Keratinocyte (primary cell): Measurements from ENCODE around the gene ADARB2. TPM values are rescaled to one million over a fixed set of nuclear protein-coding genes. Genes with fewer than 3 reads are reported as not detected.

ENCODE experiments used
- DNase-seq: peaks from one replicate; pipeline ENCODE4 v3.0.0-alpha.2; 2011; ENCODE audit warnings: low read depth, missing footprints, low spot score
- FAIRE-seq: peaks from 2 replicates; lab custom pipeline; 2011; peaks lifted over from hg19 to GRCh38; lab: Jason Lieb, UNC
- H2AFZ ChIP-seq: 2 replicates; pipeline ENCODE4 v1.6.0; 2012; ENCODE audit warnings: low read length, control low read depth, inconsistent platforms; ENCODE audit not compliant: control insufficient read depth
- H3K27ac ChIP-seq: 2 replicates; pipeline ENCODE4 v1.5.1; 2011; ENCODE audit warnings: low read length; ENCODE audit not compliant: control insufficient read depth, insufficient read depth
- H3K27me3 ChIP-seq: 3 replicates; pipeline ENCODE4 v1.6.0; 2011; ENCODE audit warnings: low read length; ENCODE audit not compliant: control insufficient read depth, insufficient read depth; ENCODE audit errors: extremely low read depth
- H3K36me3 ChIP-seq, 2 experiments: 2 replicates in 1 of 2; 3 replicates in 1 of 2; pipeline ENCODE4 v1.5.1; 2011; ENCODE audit warnings: low read length in 2 of 2, mild to moderate bottlenecking in 1 of 2; ENCODE audit not compliant: control insufficient read depth in 2 of 2, insufficient read depth in 2 of 2; ENCODE audit errors: extremely low read depth in 1 of 2
- H3K4me1 ChIP-seq: 3 replicates; pipeline ENCODE4 v1.5.1; 2011; ENCODE audit warnings: low read length; ENCODE audit not compliant: control insufficient read depth, insufficient read depth; ENCODE audit errors: extremely low read depth
- H3K4me2 ChIP-seq: 3 replicates; pipeline ENCODE4 v1.6.0; 2011; ENCODE audit warnings: low read depth, low read length; ENCODE audit not compliant: control insufficient read depth, insufficient read depth; ENCODE audit errors: extremely low read depth
- H3K4me3 ChIP-seq, 3 experiments: fragments of 200-600 bp in 1 of 3; sonication (generic) in 1 of 3; 2 replicates in 2 of 3; 3 replicates in 1 of 3; pipeline ENCODE4 v1.5.1; 2011 to 2016; ENCODE audit warnings: low read length in 3 of 3, mild to moderate bottlenecking in 3 of 3, control low read depth in 2 of 3, inconsistent platforms in 1 of 3, low read depth in 1 of 3, mixed read lengths in 1 of 3, mixed run types in 1 of 3, moderate library complexity in 1 of 3; ENCODE audit not compliant: control insufficient read depth in 2 of 3, insufficient read depth in 2 of 3; ENCODE audit errors: extremely low read depth in 1 of 3
- H3K79me2 ChIP-seq: 2 replicates; pipeline ENCODE4 v1.6.0; 2012; ENCODE audit warnings: low read length; ENCODE audit not compliant: control insufficient read depth, insufficient read depth
- H3K9ac ChIP-seq: 3 replicates; pipeline ENCODE4 v1.6.0; 2011; ENCODE audit warnings: low read length; ENCODE audit not compliant: control insufficient read depth, insufficient read depth; ENCODE audit errors: extremely low read depth
- H3K9me1 ChIP-seq: 3 replicates; pipeline ENCODE4 v1.6.0; 2011; ENCODE audit warnings: low read length; ENCODE audit not compliant: control insufficient read depth, insufficient read depth; ENCODE audit errors: extremely low read depth
- H3K9me3 ChIP-seq: 2 replicates; pipeline ENCODE4 v1.5.1; 2012; ENCODE audit warnings: low read depth, low read length; ENCODE audit not compliant: control insufficient read depth
- H4K20me1 ChIP-seq: 3 replicates; pipeline ENCODE4 v1.6.0; 2011; ENCODE audit warnings: low read length; ENCODE audit not compliant: control insufficient read depth, insufficient read depth; ENCODE audit errors: extremely low read depth
- EZH2 ChIP-seq: IDR thresholded peaks from one replicate; pipeline ENCODE4 v1.6.1; 2012; ENCODE audit warnings: inconsistent platforms, mild to moderate bottlenecking, low read length, moderate library complexity
- dilution Hi-C: fragments of 300-500 bp; cut with MboI; formaldehyde crosslinking; loops from one replicate; pipeline ENCODE4 v1.7.0; 2020; ENCODE audit warnings: low sequenced_read_pairs; ENCODE audit not compliant: extremely low pct_ligation_motif_present
- polyA plus RNA-seq, 5 experiments: library from polyadenylated mRNA; depleted of rRNA in 3 of 5; stranded (reverse) in 3 of 5; stranded (forward) in 1 of 5; unstranded in 1 of 5; fragments of >200 nt; gene quantifications; 1 replicate in 1 of 5; 2 replicates in 3 of 5; 3 replicates in 1 of 5; pipeline versions ENCODE4 v1.2.1 to v1.2.3, GENCODE V29; 2011 to 2012; ENCODE audit warnings: missing spikeins in 2 of 5, low read depth in 1 of 5, low replicate concordance in 1 of 5
- TF ChIP-seq, protein P1 (sequence below), 3 experiments: IDR thresholded peaks in 1 of 3; conservative IDR thresholded peaks in 1 of 3; optimal IDR thresholded peaks in 1 of 3; 2 replicates in 2 of 3; 3 replicates in 1 of 3; pipeline versions ENCODE3 to v1.5.1; 2011; ENCODE audit warnings: low read length in 3 of 3, mild to moderate bottlenecking in 3 of 3, moderate library complexity in 2 of 3, control low read depth in 1 of 3, inconsistent platforms in 1 of 3; ENCODE audit not compliant: insufficient read depth in 2 of 3; ENCODE audit errors: extremely low read depth in 1 of 3

Gene ADARB2
- polyA plus RNA-seq, 1 donor (not counting 4 experiments of a cell fraction or from before 2014, with no cell fraction given): not detected

DNA sequence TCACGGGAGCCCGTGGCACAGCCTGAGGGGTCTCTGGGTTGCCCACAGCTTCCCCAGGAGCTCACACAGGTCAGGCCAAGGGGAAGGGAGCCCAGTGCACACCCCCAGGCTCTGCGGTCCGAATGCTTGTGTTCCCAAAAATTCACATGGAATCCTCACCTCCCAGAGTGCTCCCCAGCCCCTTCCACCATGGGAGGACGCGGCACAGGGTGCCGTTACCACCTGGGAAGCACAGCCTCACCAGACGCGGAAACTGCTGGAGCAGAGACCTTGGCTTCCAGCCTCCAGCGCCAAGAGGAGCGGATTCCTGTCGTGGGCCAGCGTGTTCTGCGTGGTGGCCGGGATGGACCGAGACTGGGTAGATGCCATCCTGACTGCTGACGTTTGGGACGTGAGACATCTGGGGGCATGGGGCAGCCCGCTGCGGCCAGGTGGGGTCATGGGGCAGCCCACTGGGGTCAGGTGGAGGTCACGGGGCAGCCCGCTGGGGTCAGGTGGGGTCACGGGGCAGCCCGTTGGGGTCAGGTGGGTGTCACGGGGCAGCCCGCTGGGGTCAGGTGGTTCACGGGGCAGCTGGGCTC lies 531.8 kb downstream of the ADARB2 start:
- Histone ChIP-seq H3K9me3 (peaks cover 8% of the 10 kb centered on the region), H3K9me1 (no peaks in the 10 kb centered on the region), H3K79me2 (no peaks in the 10 kb centered on the region), H3K4me3 (no peak overlapping the region), H3K27me3 (no peaks in the 10 kb centered on the region), H4K20me1 (no peaks in the 10 kb centered on the region), H3K4me1 (no peaks in the 10 kb centered on the region), H3K9ac (no peak overlapping the region), H3K27ac (no peak overlapping the region), H3K36me3 (no peaks in the 10 kb centered on the region), H3K4me2 (no peak overlapping the region), H2AFZ (no peak overlapping the region)
- dilution Hi-C loops: no loop called here
- FAIRE-seq (no peak), DNase-seq (no peak)
- TF ChIP-seq, protein P1, sequence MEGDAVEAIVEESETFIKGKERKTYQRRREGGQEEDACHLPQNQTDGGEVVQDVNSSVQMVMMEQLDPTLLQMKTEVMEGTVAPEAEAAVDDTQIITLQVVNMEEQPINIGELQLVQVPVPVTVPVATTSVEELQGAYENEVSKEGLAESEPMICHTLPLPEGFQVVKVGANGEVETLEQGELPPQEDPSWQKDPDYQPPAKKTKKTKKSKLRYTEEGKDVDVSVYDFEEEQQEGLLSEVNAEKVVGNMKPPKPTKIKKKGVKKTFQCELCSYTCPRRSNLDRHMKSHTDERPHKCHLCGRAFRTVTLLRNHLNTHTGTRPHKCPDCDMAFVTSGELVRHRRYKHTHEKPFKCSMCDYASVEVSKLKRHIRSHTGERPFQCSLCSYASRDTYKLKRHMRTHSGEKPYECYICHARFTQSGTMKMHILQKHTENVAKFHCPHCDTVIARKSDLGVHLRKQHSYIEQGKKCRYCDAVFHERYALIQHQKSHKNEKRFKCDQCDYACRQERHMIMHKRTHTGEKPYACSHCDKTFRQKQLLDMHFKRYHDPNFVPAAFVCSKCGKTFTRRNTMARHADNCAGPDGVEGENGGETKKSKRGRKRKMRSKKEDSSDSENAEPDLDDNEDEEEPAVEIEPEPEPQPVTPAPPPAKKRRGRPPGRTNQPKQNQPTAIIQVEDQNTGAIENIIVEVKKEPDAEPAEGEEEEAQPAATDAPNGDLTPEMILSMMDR (optimal IDR thresholded peaks at IDR 0.05 in 1 of 3, IDR thresholded peaks at IDR 0.05 in 1 of 3, conservative IDR thresholded peaks at IDR 0.05 in 1 of 3; ENCODE audit: extremely low read depth in 1 of 3, insufficient read depth in 2 of 3, low read length in 3 of 3): no peak
- TF ChIP-seq EZH2: no peak

DNA sequence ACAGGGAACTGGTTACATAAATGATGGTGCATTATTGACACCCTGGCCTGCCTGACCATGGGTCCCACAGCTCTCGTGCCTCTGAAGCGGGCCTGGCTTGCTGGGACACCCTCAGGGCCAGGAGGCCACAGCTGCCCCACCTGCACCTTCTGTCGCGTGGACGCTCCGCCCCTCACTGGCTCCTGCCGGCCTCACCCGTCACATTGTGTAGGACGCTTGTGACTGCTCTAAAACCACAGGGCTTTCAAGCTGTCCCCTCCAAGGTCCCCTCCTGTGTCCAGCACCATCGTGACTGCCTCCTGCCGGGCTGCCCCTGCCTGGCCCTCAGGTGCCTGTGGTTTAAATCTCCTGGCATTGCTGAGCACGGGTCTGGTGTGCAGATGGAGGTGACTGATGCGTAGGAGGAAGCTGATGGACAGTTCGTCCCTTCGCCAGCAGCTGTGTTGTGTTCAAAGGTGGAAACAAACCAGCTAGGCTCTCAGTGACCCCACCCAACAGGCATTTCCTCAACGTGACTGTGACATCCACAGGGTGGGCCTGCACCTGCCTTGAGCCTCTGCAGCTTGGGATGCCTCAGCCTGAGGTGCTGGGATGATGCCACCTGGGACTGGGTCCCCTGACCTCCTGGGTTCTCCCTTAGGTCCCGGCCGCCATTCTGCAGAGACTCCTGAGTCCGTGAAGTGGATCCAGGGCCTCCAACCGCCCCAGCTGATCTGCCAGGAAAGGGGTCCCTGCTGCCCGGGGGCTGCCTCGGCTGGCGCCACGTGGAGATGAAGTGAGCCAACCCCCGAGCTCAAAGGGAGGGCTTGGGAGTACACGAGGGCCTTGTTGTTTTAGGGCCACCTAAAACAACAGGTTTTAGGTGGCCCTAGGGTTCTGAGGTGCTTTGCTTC lies 532.6 kb downstream of the ADARB2 start:
- no peaks in the 10 kb centered on the region for H3K9me1 ChIP-seq
- no peak overlapping the region for H2AFZ ChIP-seq
- no peaks in the 10 kb centered on the region for H4K20me1 ChIP-seq
- peaks cover 8% of the 10 kb centered on the region for H3K9me3 ChIP-seq
- DNase-seq: no peak
- H3K9ac ChIP-seq: no peak overlapping the region
- H3K27ac ChIP-seq: no peak overlapping the region
- H3K27me3 ChIP-seq: no peaks in the 10 kb centered on the region
- H3K4me3 ChIP-seq: no peak overlapping the region
- H3K36me3 ChIP-seq: no peaks in the 10 kb centered on the region
- no peaks in the 10 kb centered on the region for H3K79me2 ChIP-seq
- H3K4me1 ChIP-seq: no peaks in the 10 kb centered on the region
- no peak for FAIRE-seq
- TF ChIP-seq EZH2: no peak
- TF ChIP-seq, protein P1 (optimal IDR thresholded peaks at IDR 0.05 in 1 of 3, IDR thresholded peaks at IDR 0.05 in 1 of 3, conservative IDR thresholded peaks at IDR 0.05 in 1 of 3; ENCODE audit: extremely low read depth in 1 of 3, insufficient read depth in 2 of 3, low read length in 3 of 3): no peak
- dilution Hi-C loops: no loop called here
- H3K4me2 ChIP-seq: no peak overlapping the region
